HEK293 (cell line): ENCODE measurements around the gene ZNF432.
"Not testable (repeated sequence)": the region's sequence is repeated elsewhere in the genome, so short reads cannot be mapped to it uniquely, and the experiment has no call there.

ENCODE experiments used
- ATF2 ChIP-seq: fragments of 450-650 bp; formaldehyde crosslinking; IDR thresholded peaks from 2 replicates; pipeline ENCODE4 v1.5.1; 2016; ENCODE audit warnings: missing biosample characterization, missing genetic modification characterization, low read depth
- CTCF ChIP-seq: fragments of 450-650 bp; formaldehyde crosslinking; IDR thresholded peaks from 2 replicates; pipeline ENCODE4 v1.5.1; 2016; ENCODE audit warnings: missing biosample characterization, missing genetic modification characterization
- PBX3 ChIP-seq: sonication (generic); formaldehyde crosslinking; IDR thresholded peaks from 2 replicates; pipeline ENCODE4 v1.8.1; 2022; ENCODE audit warnings: mild to moderate bottlenecking, moderate library complexity, missing genetic modification reagents
- ZBTB1 ChIP-seq: fragments of 450-650 bp; formaldehyde crosslinking; IDR thresholded peaks from 2 replicates; pipeline ENCODE4 v1.5.1; 2016; ENCODE audit warnings: missing biosample characterization, missing genetic modification characterization
- ZBTB26 ChIP-seq: fragments of 450-650 bp; formaldehyde crosslinking; optimal IDR thresholded peaks from 2 replicates; pipeline ENCODE3; 2016; ENCODE audit warnings: missing biosample characterization, mild to moderate bottlenecking, missing genetic modification characterization
- ZBTB49 ChIP-seq: fragments of 450-650 bp; formaldehyde crosslinking; IDR thresholded peaks from 2 replicates; pipeline ENCODE4 v1.5.1; 2016; ENCODE audit warnings: missing biosample characterization, missing genetic modification characterization, low read depth
- ZNF114 ChIP-seq: fragments of 450-650 bp; formaldehyde crosslinking; IDR thresholded peaks from 2 replicates; pipeline ENCODE4 v1.5.0; 2017; ENCODE audit warnings: missing biosample characterization, missing genetic modification characterization
- ZNF202 ChIP-seq: fragments of 450-650 bp; formaldehyde crosslinking; IDR thresholded peaks from 2 replicates; pipeline ENCODE4 v1.5.1; 2016; ENCODE audit warnings: missing biosample characterization, missing genetic modification characterization, borderline replicate concordance
- ZNF37A ChIP-seq: fragments of 450-650 bp; IDR thresholded peaks from 2 replicates; pipeline ENCODE4 v1.5.1; 2018; ENCODE audit warnings: missing biosample characterization, missing genetic modification characterization
- ZNF416 ChIP-seq: fragments of 450-650 bp; formaldehyde crosslinking; IDR thresholded peaks from 2 replicates; pipeline ENCODE4 v1.5.1; 2016; ENCODE audit warnings: missing biosample characterization, missing genetic modification characterization
- ZNF473 ChIP-seq: fragments of 450-650 bp; formaldehyde crosslinking; IDR thresholded peaks from 2 replicates; pipeline ENCODE4 v1.5.1; 2017; ENCODE audit warnings: missing biosample characterization, missing genetic modification characterization
- ZNF580 ChIP-seq: fragments of 450-650 bp; formaldehyde crosslinking; IDR thresholded peaks from 2 replicates; pipeline ENCODE4 v1.5.1; 2016; ENCODE audit warnings: missing biosample characterization, missing genetic modification characterization
- ZNF792 ChIP-seq: fragments of 450-650 bp; formaldehyde crosslinking; IDR thresholded peaks from 2 replicates; pipeline ENCODE4 v1.5.1; 2016; ENCODE audit warnings: missing biosample characterization, missing genetic modification characterization

- not testable (repeated sequence) for TF ChIP-seq CTCF (tag by site-specific recombination); ZNF416 (tag by site-specific recombination); PBX3 (CRISPR knock-in tag); ZNF473 (tag by site-specific recombination); ZNF580 (tag by site-specific recombination); ZBTB26; ZNF202 (tag by site-specific recombination); ATF2 (tag by site-specific recombination); ZNF792 (tag by site-specific recombination); ZNF37A (tag by site-specific recombination); ZNF114 (tag by site-specific recombination); ZBTB49 (tag by site-specific recombination); ZBTB1 (tag by site-specific recombination)
Observed at GRCh38 chr19:52051736-52052135, 3.1 kb upstream of the ZNF432 start.
